HuH-7 (cell line): ENCODE results near the gene STING1.
"Not testable (repeated sequence)": the region's sequence is repeated elsewhere in the genome, so short reads cannot be mapped to it uniquely, and the experiment has no call there.

Experiments
- DNase-seq: peaks from one replicate; pipeline ENCODE4 v3.0.0; 2011; ENCODE audit warnings: low spot score

STING1 gene

GRCh38 chr5:139503036-139503817 is 20.7 kb upstream of the STING1 start:
- not testable (repeated sequence) for DNase-seq

GRCh38 chr5:139501381-139501780 is 18.8 kb upstream of the STING1 start:
- DNase-seq = no peak

GRCh38 chr5:139495638-139496435 is 13.3 kb upstream of the STING1 start:
- DNase-seq = no peak

GRCh38 chr5:139494832-139495231 is 12.3 kb upstream of the STING1 start:
- no peak for DNase-seq

- no peak for DNase-seq
Observed at GRCh38 chr5:139494256-139494655, 11.7 kb upstream of the STING1 start.

GRCh38 chr5:139492700-139493192 is 10.2 kb upstream of the STING1 start:
- no peak for DNase-seq

GRCh38 chr5:139488260-139488659 is 5.7 kb upstream of the STING1 start:
- no peak for DNase-seq

- no peak for DNase-seq
Observed at GRCh38 chr5:139486201-139486600, 3.6 kb upstream of the STING1 start.

GRCh38 chr5:139482890-139483208 is 291 bp upstream of the STING1 start:
- not testable (repeated sequence) for DNase-seq

GRCh38 chr5:139481580-139482049 is 943 bp downstream of the STING1 start:
- no peak for DNase-seq

GRCh38 chr5:139481122-139481533 is 1.4 kb downstream of the STING1 start:
- DNase-seq = no peak

GRCh38 chr5:139479729-139480128 is 2.8 kb downstream of the STING1 start:
- DNase-seq = not testable (repeated sequence)

- DNase-seq = not testable (repeated sequence)
Observed at GRCh38 chr5:139478657-139479423, 3.7 kb downstream of the STING1 start.

GRCh38 chr5:139475865-139476617 is 6.5 kb downstream of the STING1 start:
- no peak for DNase-seq

GRCh38 chr5:139474890-139475791 is 7.4 kb downstream of the STING1 start:
- DNase-seq = no peak

- no peak for DNase-seq
Observed at GRCh38 chr5:139473565-139473964, 9.0 kb downstream of the STING1 start.

- DNase-seq = no peak
Observed at GRCh38 chr5:139473105-139473504, 9.5 kb downstream of the STING1 start.

GRCh38 chr5:139472386-139473030 is 10.1 kb downstream of the STING1 start:
- DNase-seq = no peak

GRCh38 chr5:139470821-139471300 is 11.7 kb downstream of the STING1 start, which contains the start of gene SMIM33:
Gene SMIM33, plus strand, starts transcription at chr5:139471004. Its CDS starts 118 bp downstream, at chr5:139471122.
- DNase-seq = no peak
